ENCODE results near the gene TMPRSS11D.
A peak's percentile ranks its signal among the peaks of the same experiment; 100 is the strongest.

Gene TMPRSS11D

DNA sequence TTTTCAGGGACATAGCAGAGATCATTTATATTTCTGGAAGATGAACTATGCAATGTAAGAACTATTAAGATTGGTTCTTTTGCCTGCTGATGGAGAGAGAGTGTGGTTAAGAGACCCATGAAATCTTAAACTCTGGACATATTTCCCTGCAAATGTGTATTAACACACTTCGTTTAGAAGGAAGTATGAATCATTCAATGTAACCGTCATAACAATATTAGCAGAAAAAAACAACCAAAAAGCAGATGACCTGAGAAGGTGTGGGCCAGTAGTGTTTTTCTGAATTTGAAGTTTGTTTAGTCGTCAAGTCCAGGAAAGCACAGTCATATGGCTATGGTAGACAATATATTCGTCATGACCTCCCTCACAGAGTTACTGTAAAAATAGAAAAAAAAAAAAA lies 2.5 kb upstream of the TMPRSS11D start:
- DNase-seq (ENCODE audit: low spot score), result no peak

- no peak for DNase-seq (ENCODE audit: low spot score)
Observed at GRCh38 chr4:67885762-67886161, 2.0 kb upstream of the TMPRSS11D start.

GRCh38 chr4:67884701-67885100 lies 899 bp upstream of the TMPRSS11D start:
- DNase-seq (ENCODE audit: low spot score), result no peak

DNA sequence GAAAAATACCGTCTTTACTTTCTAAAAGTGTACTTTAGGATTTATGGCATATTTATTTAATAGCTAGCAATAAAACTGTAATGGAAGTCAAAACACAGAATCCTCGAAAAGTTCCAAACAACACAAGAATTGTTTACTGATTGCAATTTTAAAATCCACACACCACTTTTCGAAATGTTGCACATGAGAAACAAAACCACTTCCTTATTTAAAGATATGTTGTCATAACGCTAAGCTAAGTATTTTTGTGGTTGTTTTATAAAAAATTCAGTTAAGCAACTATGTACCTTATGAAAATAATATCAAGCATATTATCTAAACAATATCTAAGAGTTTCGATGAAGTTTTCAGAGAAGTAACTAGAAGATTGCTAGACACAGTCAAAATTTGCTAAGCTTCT lies 344 bp downstream of the TMPRSS11D start:
- no peak for DNase-seq (ENCODE audit: low spot score)

- DNase-seq (ENCODE audit: low spot score), result no peak
Observed at GRCh38 chr4:67880866-67881610, 2.8 kb downstream of the TMPRSS11D start.

- no peak for DNase-seq (ENCODE audit: low spot score)
Observed at GRCh38 chr4:67879486-67879885, 4.3 kb downstream of the TMPRSS11D start.

- no peak for DNase-seq (ENCODE audit: low spot score)
Observed at GRCh38 chr4:67877086-67877485, 6.7 kb downstream of the TMPRSS11D start.

- no peak for DNase-seq (ENCODE audit: low spot score)
Observed at GRCh38 chr4:67874986-67875385, 8.8 kb downstream of the TMPRSS11D start.

- no peak for DNase-seq (ENCODE audit: low spot score)
Observed at GRCh38 chr4:67873116-67873515, 10.7 kb downstream of the TMPRSS11D start.

DNA sequence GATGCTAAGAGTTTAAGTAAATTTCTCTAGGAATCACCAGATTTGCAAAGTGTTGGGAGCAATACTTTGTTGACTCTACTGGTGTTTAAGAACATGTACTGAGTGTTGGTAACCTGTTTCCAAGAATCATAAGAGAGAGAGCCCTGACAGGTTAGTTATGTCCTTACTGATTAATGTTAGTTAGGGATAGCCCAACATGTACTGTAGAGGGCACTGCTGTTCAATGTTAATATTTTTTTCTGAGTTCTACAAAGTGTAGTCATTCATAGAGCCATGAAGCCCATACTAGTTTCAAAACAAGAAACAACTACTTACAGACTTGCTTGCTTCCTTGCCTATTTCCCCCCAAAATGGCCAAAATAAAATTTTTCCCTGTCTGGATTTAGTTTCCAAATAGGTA lies 11.9 kb downstream of the TMPRSS11D start:
- peak; percentile 37 for DNase-seq (ENCODE audit: low spot score)

DNA sequence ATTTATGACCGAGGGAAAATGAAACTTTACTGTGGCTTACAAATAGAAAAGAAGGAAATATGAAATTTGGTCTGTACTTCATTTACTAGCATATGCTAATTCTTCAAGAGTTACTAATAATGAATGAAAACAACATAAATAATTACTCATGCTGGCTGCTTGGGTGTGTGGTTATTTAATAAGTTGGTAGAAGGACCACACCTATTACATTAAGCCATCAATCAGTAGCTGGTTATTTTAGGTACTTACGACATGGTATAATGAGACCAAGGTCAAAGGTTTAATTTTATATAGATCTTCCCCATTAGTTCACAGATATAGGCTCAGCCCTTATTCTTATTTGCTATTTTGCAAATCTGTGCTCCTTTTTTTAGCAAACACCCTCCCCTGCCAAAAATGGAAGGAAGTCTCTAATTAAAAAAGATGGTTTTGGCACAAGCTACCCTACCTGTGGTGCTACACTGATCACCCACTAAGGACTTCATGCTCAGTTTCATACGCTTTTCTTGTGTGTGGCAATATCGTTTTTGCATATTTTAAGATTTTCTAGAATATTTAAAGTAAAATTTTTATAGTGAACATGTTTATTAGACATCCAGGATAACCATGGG lies 14.1 kb downstream of the TMPRSS11D start:
- no peak for DNase-seq (ENCODE audit: low spot score)

DNA sequence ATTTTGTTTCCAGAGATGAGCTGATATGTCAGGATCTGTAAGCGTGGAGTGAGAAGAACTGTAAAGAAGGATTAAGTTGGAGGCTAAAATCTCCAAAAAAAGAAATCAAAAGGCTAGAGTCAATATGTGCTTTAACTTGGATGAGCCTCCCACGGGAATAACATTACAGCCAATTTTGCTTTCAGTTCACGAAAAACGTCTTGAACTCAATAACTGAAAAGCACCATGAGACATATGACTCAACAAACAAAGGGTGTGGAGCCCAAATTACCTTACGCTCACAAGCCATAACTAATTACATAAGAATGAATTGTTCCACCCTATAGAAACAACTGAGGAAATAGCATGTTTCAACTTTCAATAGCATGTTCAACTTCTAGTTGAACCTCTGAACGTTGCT lies 22.3 kb downstream of the TMPRSS11D start:
- DNase-seq (ENCODE audit: low spot score), result no peak

GRCh38 chr4:67853336-67853735 lies 30.5 kb downstream of the TMPRSS11D start:
- no peak for DNase-seq (ENCODE audit: low spot score)

DNA sequence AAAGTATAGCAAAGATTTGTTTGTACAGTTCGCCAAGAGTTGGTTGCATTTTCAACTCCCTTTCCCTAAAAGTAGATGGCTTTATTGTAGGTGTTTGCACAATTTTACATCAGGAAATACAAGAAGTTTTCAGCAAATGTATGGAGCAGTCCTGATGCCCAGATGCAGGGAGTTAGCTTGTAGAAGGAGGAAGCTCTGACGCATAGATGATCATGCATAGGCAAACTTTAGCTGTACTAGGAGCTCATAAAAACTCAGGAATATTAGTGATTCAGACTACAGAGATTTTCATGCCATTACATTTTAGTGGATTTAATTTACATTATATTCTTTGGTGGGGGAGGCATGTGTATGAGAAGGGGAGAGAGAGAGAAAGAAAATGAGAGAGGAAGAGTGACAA lies 62.9 kb downstream of the TMPRSS11D start:
- DNase-seq (ENCODE audit: low spot score), result no peak

GRCh38 chr4:67810011-67810410 lies 73.8 kb downstream of the TMPRSS11D start:
- no peak for DNase-seq (ENCODE audit: low spot score)

- DNase-seq (ENCODE audit: low spot score), result peak; percentile 8
Observed at GRCh38 chr4:67809502-67809901, 74.3 kb downstream of the TMPRSS11D start.

DNA sequence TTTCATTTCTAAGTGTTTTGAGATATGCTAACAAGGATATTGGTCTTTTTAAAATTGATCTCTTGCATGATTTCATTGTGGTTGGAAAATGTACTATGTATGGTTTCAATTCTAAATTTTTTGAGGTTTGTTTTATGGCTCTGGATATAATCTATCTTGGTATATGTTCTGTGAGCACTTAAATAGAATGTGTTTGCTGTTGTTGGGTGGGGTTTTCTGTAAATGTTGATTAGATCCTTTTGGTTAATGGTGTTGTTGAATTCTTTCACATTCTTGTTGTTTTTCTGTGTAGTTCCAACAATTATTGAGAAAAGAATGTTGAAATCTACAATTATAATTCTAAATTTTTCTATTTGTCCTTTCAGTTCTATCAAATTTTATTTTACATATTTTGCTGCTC lies 87.0 kb downstream of the TMPRSS11D start:
- no peak for DNase-seq (ENCODE audit: low spot score)

DNA sequence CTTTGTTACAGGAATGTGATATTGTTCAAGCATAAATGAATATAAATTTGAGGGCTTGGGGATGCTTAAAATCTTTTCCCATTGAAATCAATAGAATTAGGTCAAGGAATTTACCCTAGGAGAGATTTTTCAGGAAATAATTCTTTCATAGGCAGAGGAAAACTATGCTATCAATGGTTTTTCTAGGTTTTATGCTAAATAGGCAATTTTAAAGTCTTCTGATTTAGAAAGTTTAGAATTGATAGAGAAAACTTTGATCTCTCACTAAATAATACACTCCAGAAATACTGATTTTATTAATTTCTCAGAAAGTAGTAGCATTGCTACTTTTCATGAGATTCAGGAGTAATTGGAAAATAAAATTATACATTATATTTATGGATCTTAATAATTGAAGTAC lies 93.1 kb downstream of the TMPRSS11D start:
- DNase-seq (ENCODE audit: low spot score), result no peak

- DNase-seq (ENCODE audit: low spot score), result no peak
Observed at GRCh38 chr4:67787311-67787710, 96.5 kb downstream of the TMPRSS11D start.

GRCh38 chr4:67785528-67785927 lies 98.3 kb downstream of the TMPRSS11D start:
- no peak for DNase-seq (ENCODE audit: low spot score)

GRCh38 chr4:67779631-67780030 lies 104.2 kb downstream of the TMPRSS11D start:
- no peak for DNase-seq (ENCODE audit: low spot score)

DNA sequence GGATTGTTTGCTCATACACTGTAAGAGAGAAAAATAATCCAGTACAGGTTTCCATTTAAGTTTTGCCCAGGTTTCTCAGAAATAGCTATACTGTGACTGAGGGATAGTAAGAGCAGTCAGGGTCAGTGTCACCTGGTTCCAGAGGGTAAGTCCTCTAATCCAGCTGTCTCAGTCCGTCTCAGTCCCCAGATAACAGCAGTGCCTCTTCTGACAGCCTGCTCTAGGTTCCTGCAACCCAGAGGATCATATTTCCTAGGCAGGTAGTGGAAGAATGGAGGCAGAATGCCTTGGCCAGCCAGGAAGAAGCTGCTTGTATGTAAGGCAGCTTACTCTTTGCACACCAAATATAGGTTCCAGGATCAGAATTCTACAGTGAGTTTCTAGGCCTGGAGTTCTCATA lies 107.1 kb downstream of the TMPRSS11D start:
- peak; percentile 17 for DNase-seq (ENCODE audit: low spot score)

Measured in iPS-NIHi11 (cell line).